Astrocyte of the cerebellum (primary cell): ENCODE results near the gene GMEB2.
"Not testable (repeated sequence)": the region's sequence is repeated elsewhere in the genome, so short reads cannot be mapped to it uniquely, and the experiment has no call there.

ENCODE experiments used
- DNase-seq: peaks from one replicate; pipeline ENCODE4 v3.0.0-alpha.2; 2011; ENCODE audit warnings: low read depth
- H3K4me3 ChIP-seq: 2 replicates; pipeline ENCODE4 v1.5.1; 2011; ENCODE audit warnings: mild to moderate bottlenecking, low read depth, low read length, moderate library complexity
- CTCF ChIP-seq: IDR thresholded peaks from 2 replicates; pipeline ENCODE4 v1.5.1; 2012; ENCODE audit warnings: low read length, low read depth, moderate library complexity, mild to moderate bottlenecking; ENCODE audit errors: missing control alignments
- in situ Hi-C: cut with HindIII; loops from 2 replicates; pipeline ENCODE4 v1.10.0; 2017; ENCODE audit warnings: low sequenced_read_pairs

Gene GMEB2

GRCh38 chr20:63653041-63653973 lies 26.4 kb upstream of the GMEB2 start, which contains the start of gene STMN3:
Gene STMN3, minus strand, starts transcription at chr20:63653424. Its CDS starts 79 bp downstream, at chr20:63653345.
- no peak for TF ChIP-seq CTCF
- H3K4me3 ChIP-seq = peak within 1 kb of the TSS; percentile 49
- peak; percentile 62 for DNase-seq
- in situ Hi-C loops = no loop called here

GRCh38 chr20:63652192-63652980 lies 25.5 kb upstream of the GMEB2 start:
- DNase-seq = no peak
- peak overlapping the region; percentile 49 for H3K4me3 ChIP-seq
- in situ Hi-C loops = no loop called here
- TF ChIP-seq CTCF = no peak

- DNase-seq = no peak
- in situ Hi-C loops = no loop called here
- peak overlapping the region; percentile 49 for H3K4me3 ChIP-seq
- TF ChIP-seq CTCF = no peak
These were observed 25.0 kb upstream of the GMEB2 start for GRCh38 chr20:63651942-63652191.

- DNase-seq, H3K4me3 ChIP-seq, in situ Hi-C loops: not testable (repeated sequence)
These were observed 23.6 kb upstream of the GMEB2 start for GRCh38 chr20:63650486-63650885.

- no peak overlapping the region for H3K4me3 ChIP-seq
- DNase-seq = no peak
- TF ChIP-seq CTCF = no peak
- in situ Hi-C loops = no loop called here
These were observed 22.1 kb upstream of the GMEB2 start for GRCh38 chr20:63648895-63649589.

GRCh38 chr20:63648190-63648589 lies 21.3 kb upstream of the GMEB2 start:
- no peak for DNase-seq
- in situ Hi-C loops = no loop called here
- TF ChIP-seq CTCF = no peak

More at GRCh38 chr20:63648190-63648589, 21.3 kb upstream of the GMEB2 start:
- H3K4me3 ChIP-seq = no peak overlapping the region
